ENCODE data around the gene CLDN5.
"Not testable (repeated sequence)": the region's sequence is repeated elsewhere in the genome, so short reads cannot be mapped to it uniquely, and the experiment has no call there.

Gene CLDN5

DNA sequence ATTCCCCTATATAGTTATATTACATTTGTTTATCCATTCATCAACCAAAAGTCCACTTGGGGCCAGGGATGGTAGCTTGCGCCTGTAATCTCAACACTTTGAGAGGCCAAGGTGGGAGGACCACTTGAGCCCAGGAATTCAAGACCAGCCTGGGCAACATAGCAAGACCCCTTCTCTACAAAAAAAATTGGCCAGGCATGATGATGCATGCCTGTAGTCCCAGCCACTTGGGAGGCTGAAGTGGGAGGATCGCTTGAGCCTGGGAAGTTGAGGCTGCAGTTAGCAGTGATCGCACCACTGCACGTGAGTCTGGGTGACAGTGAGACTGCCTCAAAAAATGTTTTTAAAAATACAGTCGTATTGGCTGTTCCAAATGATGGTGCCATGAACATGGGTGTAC, 24.2 kb upstream of the CLDN5 start:
- not testable (repeated sequence) for DNase-seq (ENCODE audit: low read depth in 2 of 2)

DNA sequence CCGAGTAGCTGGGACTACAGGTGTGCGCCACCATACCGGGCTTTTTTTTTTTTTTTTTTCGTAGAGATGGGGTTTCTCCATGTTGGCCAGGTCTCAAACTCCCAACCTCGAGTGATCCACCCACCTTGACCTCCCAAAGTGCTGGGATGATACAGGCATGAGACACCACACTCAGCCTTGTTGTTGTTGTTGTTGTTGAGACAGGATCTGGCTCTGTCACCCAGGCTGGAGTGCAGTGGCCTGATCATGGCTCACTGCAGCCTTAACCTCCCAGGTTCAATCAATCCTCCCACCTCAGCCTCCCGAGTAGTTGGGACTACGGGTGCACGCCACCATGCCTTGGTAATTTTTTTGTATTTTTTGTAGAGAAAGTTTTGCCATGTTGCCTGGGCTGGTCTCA, 23.4 kb upstream of the CLDN5 start:
- no peak for DNase-seq (ENCODE audit: low read depth in 2 of 2)

DNA sequence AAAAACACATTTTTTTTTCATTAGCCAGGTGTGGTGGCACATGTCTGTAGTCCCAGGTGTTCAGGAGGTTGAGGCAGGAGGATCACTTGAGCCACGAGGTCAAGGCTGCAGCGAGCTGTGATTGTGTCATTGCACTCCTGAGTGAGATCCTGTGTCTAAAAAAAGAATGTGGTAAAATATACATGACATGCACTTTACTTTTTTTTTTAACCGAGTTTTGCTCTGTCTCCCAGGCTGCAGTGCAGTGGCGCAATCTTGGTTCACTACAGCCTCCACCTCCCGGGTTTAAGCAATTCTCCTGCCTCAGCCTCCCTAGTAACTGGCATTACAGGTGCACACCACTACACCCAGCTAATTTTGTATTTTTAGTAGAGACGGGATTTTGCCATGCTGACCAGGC, 22.5 kb upstream of the CLDN5 start:
- DNase-seq (ENCODE audit: low read depth in 2 of 2), result no peak

DNA sequence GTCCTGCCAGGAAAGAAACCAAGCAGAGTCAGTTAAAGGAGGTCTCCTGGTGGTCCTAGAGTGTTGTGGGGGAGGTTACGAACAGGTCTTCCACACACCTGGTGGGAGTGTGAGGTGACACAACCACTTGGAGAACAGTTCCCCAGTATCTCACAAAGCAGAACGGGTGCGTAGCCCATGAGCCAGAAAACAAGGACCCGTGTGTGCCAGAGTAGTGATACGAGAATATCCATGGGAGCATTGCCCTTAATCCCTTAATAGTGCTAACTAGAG, 21.7 kb upstream of the CLDN5 start:
- no peak for DNase-seq (ENCODE audit: low read depth in 2 of 2)

DNA sequence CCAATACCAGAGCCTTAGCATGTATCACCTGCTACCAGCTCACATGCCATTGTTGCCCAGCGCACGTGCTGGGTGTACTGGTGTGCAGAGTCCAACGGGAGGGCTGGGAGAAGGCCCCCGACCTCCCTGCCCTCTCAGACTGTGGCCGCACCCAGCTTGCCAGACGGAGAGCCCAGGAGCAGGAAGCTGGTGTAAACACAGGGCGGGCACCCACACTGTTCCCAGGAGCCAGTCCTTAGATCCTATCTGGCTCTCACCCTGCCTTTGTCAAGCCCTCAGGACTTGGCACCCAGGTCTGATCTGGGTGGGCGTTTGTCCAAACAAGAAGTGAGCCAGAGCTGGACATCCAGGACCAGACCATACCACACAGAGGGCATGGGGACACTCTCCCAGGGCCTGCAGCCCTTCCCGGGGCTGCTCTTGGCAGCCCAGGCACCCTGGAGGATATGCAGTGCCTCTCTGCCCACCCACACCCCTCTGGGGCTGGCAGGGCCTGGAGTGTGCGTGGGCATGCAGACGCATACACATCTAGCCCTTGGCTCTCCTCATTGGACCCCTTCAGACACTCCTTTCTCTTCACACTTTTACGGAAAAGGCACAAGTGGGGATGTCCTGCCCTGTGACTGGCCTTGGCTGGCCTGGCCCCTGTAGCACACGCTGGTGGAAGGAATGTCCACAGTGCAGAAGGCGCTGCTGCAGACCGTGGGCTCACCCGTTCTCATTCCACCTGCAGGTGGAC, 19.9 kb upstream of the CLDN5 start:
- DNase-seq (ENCODE audit: low read depth in 2 of 2), result no peak

DNA sequence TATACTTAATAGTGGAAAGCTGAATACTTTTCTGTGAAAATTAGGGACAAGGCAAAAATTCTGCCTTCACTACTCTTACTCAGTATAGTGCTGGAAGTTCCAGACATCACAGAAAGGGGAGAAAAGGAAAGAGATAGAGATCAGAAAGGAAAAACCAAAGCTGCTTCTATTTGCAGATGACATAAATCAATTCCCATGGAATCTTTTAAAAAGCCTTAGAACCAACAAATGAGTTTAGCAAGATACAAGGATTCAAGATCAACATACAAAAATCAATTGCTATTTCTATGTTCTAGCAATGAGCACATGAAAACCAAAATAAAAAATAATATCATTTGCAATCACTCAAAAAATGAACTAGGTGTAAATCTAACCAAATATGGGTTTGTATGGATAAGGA, 16.2 kb upstream of the CLDN5 start:
- no peak for DNase-seq (ENCODE audit: low read depth in 2 of 2)

DNA sequence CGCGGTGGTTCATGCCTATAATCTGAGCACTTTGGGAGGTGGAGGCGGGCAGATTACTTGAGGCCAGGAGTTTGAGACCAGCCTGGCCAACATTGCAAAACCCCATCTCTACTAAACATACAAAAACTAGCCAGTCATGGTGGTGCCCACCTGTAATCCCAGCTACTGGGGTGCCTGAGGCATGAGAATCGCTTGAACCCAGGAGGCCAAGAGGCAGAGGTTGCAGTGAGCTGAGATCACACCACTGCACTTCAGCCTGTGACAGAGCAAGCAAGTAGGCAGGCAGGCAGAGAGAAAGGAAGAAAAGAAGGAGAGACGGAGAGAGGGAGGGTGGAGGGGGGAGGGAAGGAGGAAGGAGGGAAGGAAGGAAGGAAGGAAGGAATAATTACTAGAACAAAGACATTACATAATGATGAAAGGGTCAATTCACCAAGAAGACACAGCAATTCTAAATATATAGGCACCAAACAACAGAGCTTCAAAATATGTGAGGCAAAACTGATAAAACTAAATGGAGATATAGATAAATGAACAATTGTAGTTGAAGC, 13.8 kb upstream of the CLDN5 start:
- DNase-seq (ENCODE audit: low read depth in 2 of 2), result no peak

DNA sequence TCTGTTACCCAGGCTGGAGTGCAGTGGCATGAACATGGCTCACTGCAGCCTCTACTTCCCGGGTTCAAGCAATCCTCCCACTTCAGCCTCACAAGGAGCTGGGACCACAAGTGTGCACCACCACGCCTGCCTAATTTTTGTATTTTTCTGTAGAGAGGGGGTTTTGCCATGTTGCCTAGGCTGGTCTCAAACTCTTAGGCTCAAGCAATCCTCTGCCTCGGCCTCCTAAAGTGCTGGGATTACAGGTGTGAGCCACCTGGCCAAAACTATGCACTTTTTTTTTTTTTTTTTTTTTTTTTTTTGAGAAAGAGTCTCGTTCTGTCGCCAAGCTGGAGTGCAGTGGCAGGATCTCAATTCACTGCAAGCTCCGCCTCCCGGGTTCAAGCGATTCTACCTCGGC, 12.4 kb upstream of the CLDN5 start:
- no peak for DNase-seq (ENCODE audit: low read depth in 2 of 2)

DNA sequence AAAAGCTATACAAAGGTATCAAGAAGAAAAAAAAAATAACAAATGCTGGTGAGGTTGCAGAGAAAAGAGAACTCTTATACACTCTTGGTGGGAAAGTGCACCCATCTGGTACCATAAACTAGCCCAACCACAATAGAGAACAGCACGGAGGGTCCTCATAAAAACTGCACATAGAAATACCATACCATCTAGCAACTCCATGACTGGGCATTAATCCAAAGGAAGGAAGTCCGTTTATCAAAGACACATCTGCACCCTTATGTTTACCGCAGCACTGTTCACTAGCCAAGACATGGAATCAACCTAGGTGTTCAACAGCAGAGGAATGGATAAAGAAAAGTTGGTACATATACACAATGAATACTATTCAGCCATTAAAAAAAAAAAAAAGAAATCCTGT, 10.8 kb upstream of the CLDN5 start:
- DNase-seq (ENCODE audit: low read depth in 2 of 2), result no peak

DNA sequence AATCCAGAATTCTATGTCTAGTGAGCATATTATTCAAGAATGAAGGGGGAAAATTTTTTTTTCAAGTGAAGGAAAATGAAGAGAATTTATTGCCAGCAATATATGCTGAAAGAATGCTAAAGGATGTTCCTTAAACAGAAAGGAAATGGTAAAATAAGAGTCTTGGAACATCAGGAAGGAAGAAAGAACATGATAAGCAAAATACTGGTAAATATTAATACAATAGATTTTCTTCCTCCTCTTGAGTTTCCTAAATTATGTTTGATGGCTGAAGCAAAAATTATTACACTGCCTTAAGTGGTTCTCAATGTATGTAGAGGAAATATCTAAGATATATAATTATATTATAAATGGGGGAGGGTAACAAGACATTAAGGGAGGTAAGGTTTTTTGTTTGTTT, 9.6 kb upstream of the CLDN5 start:
- DNase-seq (ENCODE audit: low read depth in 2 of 2), result no peak

DNA sequence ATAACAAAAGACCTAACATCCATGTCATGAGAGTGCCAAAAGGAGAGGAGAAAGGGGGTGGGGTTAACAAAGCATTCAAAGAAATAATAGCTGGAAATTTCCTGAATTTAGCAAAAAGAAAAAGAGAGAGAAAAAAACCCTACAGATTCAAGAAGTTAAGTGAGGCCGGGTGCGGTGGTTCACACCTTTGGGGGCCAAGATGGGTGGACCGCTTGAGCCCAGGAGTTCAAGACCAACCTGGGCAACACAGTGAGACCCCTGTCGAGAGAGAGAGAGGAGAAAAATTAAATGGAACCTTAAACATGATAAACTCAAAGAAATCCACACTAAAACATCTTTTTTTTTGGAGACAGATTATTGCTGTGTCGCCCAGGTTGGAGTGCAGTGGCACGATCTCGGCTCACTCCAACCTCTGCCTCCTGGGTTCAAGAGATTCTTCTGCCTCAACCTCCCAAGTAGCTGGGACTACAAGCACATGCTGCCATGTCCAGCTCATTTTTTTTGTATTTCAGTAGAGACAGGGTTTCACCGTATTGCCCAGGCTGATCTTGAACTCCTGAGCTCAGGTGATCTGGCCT, 8.9 kb upstream of the CLDN5 start:
- no peak for DNase-seq (ENCODE audit: low read depth in 2 of 2)

DNA sequence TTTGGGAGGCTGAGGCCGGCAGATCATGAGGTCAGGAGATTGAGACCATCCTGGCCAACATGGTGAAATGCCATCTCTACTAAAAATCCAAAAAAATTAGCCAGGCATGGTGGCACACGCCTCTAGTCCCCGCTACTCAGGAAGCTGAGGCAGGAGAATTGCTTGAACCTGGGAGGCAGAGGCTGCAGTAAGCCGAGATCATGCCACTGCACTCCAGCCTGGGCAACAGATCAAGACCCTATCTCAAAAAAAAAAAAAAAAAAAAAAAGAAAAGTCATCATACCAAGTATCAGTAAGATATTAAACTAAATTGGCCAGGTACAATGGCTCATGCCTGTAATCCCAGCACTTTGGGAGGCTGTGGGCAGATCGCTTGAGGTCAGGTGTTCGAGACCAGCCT, 7.1 kb upstream of the CLDN5 start:
- not testable (repeated sequence) for DNase-seq (ENCODE audit: low read depth in 2 of 2)

DNA sequence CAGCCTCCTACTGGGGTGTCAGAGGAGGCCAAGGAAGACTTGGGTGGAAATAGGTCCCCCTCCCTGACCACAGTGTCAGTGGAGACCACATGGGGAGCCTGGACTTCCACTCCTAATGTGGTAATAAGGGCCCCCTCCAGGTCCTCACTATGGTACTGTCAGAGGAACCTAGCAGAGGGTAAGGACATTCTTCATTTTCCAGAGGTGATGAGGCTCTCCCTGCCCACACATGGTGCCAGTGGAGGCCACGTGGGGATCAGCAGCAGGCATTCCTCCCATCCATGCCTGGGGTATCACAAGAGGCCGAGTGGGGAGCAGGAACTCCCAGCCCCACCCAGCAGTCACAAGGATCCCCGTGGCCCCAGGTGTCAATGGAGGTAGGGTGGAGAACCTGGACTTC, 6.5 kb upstream of the CLDN5 start:
- no peak for DNase-seq (ENCODE audit: low read depth in 2 of 2)

DNA sequence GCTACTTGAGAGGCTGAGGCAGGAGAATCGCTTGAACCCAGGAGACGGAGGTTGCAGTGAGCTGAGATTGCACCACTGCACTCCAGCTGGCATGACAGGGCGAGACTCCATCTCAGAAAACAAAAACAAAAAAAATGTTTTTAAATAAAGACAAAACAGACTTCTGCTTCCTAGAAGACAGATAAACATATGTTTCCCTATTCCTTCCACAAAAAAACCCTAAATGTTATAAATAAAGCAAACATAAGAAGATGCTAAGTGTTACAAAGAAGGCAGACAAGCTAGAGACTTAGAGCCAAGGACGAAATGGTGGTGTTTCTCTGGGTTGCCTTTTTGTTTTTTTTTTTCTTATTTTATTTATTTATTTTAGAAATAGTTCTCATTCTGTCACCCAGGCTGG, 5.6 kb upstream of the CLDN5 start:
- no peak for DNase-seq (ENCODE audit: low read depth in 2 of 2)

DNA sequence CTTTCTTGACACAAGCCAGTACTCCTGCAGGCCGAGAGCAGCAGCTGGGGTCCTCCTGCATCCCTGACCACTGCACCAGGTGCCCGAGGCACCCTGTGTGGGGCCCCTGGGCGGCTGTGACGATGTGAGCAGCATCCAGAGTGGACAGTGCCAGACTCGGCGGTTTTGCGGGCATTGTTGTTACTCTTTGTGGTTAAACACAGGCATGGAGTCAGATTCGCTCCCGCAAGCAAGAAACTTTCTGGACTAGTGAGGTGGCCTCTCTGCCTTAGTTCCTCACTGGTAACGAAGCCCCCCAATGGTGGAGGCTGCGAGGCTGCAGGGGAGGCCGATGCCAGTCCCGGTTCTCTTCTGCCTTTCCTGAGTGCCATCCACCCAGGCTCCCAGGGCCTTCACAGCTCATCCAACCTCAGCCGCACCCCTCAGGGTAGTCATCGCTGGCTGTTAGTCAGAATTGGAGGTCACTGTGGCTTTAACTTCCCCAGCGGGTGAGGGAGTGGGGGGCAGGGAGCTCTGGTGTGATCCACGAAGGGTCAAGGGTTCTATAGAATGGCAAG, 3.7 kb upstream of the CLDN5 start:
- no peak for DNase-seq (ENCODE audit: low read depth in 2 of 2)

DNA sequence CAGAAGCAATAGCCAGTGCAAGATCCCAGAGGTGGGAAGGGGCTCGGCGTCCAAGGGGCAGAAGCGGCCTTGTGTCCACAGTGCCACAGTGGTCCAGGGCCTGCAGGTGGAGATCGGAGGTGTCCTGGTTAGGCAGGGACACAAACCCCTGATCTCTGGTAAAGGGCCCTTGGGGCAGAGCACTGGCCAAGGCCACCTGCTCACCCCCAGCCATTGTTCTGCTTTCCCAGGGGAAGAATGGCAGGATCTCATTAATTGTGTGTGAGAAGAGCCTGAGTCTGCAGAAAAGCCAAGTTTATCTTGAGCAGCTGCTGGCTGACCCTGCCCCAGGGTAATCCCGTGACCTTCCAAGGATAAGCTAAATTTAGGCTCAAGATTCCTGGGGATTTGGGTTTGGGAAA, 3.1 kb upstream of the CLDN5 start:
- DNase-seq (ENCODE audit: low read depth in 2 of 2), result no peak

DNA sequence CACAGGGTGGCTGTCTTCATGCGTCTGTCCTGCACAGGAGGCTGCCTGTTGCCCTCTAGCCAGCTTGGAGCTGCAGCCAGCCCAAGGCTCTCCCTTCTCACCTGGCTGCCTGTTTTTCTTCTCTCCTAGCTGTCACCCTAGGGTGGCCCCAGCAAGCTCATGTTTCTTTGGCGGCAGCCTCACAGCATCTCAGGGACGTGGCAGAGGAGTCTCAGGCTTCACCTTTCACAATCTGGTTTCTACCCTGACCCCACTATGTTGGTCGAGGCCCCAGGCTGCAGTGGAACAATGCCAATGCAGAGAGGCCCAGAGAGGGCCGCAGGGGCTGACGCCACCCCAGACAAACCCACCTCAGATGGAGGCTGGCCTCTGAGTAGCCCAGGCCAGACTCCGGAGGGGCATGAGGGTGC, 2.5 kb upstream of the CLDN5 start:
- no peak for DNase-seq (ENCODE audit: low read depth in 2 of 2)

DNA sequence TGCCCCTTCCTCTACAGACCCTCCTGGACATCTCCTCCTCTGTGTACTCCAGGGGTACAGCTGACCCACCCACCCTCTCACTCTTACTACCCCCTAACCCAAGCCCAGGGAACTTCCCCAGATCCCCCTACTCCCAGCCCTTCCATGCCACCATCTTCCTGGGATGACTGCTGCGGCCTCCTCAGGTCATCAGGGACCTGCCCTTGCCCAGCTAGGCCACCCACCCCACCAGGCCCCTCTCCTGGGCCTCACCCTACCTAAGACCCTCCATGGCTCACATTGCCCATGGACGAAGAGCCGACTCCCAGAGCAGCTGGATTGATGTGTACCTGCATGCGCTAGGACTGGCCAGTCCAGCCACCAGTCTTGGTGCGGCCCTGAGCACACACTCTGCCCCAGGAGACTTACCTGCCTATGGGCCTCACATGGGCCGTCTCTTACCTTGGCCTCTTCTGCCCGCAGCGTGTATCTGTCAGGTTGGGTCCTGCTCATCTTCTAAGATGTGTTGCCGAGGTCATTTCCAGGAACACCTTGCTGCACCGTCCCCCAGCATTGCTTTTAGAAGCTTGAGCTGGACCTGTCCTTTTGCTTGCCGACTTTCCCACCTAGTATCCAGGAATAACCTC, 2.0 kb upstream of the CLDN5 start:
- no peak for DNase-seq (ENCODE audit: low read depth in 2 of 2)

DNA sequence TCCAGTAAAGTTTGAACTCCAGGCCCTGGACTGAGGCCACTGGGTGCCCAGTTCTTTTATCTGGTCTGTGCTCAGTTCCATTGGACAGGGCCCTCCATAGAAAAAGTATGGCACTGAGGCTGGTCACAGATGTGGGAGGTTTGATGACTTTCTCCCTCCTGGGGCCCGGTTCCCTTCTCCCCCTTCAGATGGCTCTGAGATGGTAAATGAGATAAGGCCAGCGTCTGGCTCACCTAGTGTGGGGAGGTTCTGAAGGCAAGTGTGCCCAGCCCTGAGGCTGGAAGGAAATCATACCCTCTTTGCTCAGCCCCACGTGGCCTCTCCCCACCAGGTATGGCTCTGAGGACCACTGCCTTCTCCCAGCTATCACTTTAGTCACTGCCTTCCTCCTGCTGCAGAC, 1.5 kb upstream of the CLDN5 start:
- DNase-seq (ENCODE audit: low read depth in 2 of 2), result no peak

DNA sequence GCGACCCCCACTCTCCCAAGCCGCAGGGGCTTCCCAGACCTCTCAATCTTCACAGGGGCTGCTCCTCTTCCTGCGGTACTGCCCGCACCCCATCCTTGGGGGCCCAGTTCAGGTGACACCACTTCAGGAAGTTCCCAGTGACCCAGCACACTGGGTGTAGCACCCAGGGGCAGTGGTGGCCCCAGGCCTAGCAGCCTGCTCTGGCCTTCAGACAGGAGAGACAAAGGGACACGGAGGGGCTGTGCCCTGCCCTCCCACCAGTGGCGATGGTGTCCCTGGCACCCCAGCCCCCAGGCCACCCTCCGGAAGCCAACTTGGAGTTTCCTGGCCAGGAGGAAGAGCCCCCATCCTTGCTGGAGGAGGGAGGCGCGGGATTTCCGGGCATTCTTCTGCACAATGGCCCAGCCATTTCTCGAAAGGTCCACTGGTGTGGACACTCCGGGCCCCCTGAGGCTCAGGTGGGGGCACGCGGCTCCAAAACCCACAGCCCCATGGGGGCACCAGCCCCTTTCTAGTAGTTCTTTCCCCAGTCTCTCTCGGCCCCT, 978 bp upstream of the CLDN5 start:
- DNase-seq (ENCODE audit: low read depth in 2 of 2), result no peak

DNA sequence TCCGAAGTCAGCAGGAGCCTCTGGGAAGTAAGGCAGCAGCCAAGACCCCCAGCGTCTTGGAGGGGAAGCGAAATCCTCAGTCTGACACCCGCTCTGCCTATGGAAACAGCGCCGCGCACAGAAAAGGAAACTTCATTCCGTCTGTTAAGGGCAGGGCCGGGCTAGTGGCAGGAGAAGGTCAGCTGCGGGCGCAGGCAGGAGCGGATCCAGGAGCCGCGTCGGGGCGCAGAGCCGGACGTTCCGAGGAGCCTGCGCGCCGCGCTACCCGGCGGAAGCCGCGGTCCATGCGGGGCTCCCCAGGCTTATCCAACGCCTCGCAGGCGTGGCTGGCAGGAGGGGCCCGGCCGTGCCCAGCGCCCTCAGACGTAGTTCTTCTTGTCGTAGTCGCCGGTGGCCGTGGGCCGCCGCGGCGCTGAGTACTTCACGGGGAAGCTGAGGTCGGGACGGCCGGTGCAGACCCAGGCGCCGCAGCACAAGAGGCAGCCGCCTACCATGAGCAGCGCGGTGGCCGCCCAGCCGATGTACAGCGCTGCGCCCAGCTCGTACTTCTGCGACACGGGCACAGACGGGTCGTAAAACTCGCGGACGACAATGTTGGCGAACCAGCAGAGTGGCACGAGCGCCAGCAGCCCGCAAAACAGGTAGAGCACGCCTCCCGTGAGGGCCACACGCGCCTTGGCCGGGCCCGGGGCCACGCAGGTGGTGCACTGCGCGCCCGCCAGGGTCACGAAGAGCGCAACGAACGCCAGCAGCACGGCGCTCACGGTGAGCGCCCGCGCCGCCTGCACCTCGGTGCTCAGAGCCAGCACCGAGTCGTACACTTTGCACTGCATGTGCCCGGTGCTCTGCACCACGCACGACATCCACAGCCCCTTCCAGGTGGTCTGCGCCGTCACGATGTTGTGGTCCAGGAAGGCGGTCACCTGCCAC, 705 bp downstream of the CLDN5 start:
- no peak for DNase-seq (ENCODE audit: low read depth in 2 of 2)

DNA sequence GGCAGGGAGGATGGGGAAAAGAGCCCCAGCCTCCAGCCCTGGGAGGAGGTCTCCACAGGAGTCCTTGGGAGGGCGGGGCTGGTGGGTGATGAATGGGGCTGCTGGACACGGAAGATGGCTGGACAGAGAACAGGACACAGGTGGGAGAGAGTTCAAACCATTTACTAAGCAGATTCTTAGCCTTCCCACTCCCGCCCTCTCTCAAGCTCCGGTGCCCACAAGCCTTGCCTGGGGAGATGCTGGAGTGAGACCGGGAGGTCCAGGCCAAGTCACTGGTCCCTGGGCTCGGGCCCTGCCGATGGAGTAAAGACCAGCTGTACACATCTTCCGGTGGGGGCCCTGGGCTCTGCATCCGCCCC, 1.4 kb downstream of the CLDN5 start:
- DNase-seq (ENCODE audit: low read depth in 2 of 2), result no peak
